ENCODE data around the gene CBX7.

CBX7 gene

GRCh38 chr22:39183991-39184585 lies 31.6 kb upstream of the CBX7 start:
- no peak overlapping the region for H3K4me3 ChIP-seq (ENCODE audit: low read depth, low read length)
- DNase-seq (ENCODE audit: low read depth, low spot score) = no peak
- ChIA-PET CTCF (interaction anchor here (1.0 to 2.6 kb wide), 5 partner anchors 8 to 158 kb away, joined by 3 to 7 read pairs (median 6); no protein-coding TSS in a partner anchor), POLR2A (no interaction called here)
- TF ChIP-seq CTCF (IDR thresholded peaks at IDR 0.05; ENCODE audit: insufficient read depth, low read length, missing control alignments) = no peak

- H3K4me3 ChIP-seq (ENCODE audit: low read depth, low read length) = no peak overlapping the region
- ChIA-PET CTCF (interaction anchor here (1.9 to 2.6 kb wide), 3 partner anchors 10 to 13 kb away, joined by 4 to 7 read pairs (median 6); no protein-coding TSS in a partner anchor), POLR2A (no interaction called here)
- no peak for DNase-seq (ENCODE audit: low read depth, low spot score)
- TF ChIP-seq CTCF (IDR thresholded peaks at IDR 0.05; ENCODE audit: insufficient read depth, low read length, missing control alignments) = no peak
Observed at GRCh38 chr22:39182478-39183030, 30.1 kb upstream of the CBX7 start.

GRCh38 chr22:39181778-39182177 lies 29.3 kb upstream of the CBX7 start:
- ChIA-PET POLR2A (no interaction called here), CTCF (interaction anchor here (1.9 to 2.6 kb wide), 2 partner anchors 10 to 12 kb away, joined by 4 to 7 read pairs; no protein-coding TSS in a partner anchor)
- H3K4me3 ChIP-seq (ENCODE audit: low read depth, low read length) = no peak overlapping the region
- TF ChIP-seq CTCF (IDR thresholded peaks at IDR 0.05; ENCODE audit: insufficient read depth, low read length, missing control alignments) = no peak
- DNase-seq (ENCODE audit: low read depth, low spot score) = no peak

- no peak for TF ChIP-seq CTCF (IDR thresholded peaks at IDR 0.05; ENCODE audit: insufficient read depth, low read length, missing control alignments)
- H3K4me3 ChIP-seq (ENCODE audit: low read depth, low read length) = no peak overlapping the region
- DNase-seq (ENCODE audit: low read depth, low spot score) = no peak
- ChIA-PET POLR2A (no interaction called here), CTCF (interaction anchor here (1.9 to 2.6 kb wide), 2 partner anchors 10 to 11 kb away, joined by 4 to 7 read pairs; no protein-coding TSS in a partner anchor)
Observed at GRCh38 chr22:39181356-39181755, 28.9 kb upstream of the CBX7 start.

GRCh38 chr22:39179841-39180335 lies 27.4 kb upstream of the CBX7 start:
- POLR2A ChIA-PET = no interaction called here
- no peak overlapping the region for H3K4me3 ChIP-seq (ENCODE audit: low read depth, low read length)
- DNase-seq (ENCODE audit: low read depth, low spot score) = no peak
- no peak for TF ChIP-seq CTCF (IDR thresholded peaks at IDR 0.05; ENCODE audit: insufficient read depth, low read length, missing control alignments)
- CTCF ChIA-PET = interaction anchor here (0.8 to 1.7 kb wide), 2 partner anchors 9 to 131 kb away, joined by 3 to 8 read pairs; no protein-coding TSS in a partner anchor

- CTCF ChIA-PET = interaction anchor here (0.7 to 1.7 kb wide), 4 partner anchors 9 to 206 kb away, joined by 3 to 8 read pairs (median 3); no protein-coding TSS in a partner anchor
- no peak for TF ChIP-seq CTCF (IDR thresholded peaks at IDR 0.05; ENCODE audit: insufficient read depth, low read length, missing control alignments)
- POLR2A ChIA-PET = no interaction called here
- no peak for DNase-seq (ENCODE audit: low read depth, low spot score)
- H3K4me3 ChIP-seq (ENCODE audit: low read depth, low read length) = no peak overlapping the region
Observed at GRCh38 chr22:39179401-39179827, 26.9 kb upstream of the CBX7 start.
